Pancreas (tissue), 10 donors: ENCODE measurements around the gene IRX4. TPM values are rescaled to one million over a fixed set of nuclear protein-coding genes. Genes with fewer than 3 reads are reported as not detected.

Experiments
- ATAC-seq, 4 donors: fragments of 200-7000 bp; cut with Tn5 transposase; one replicate each; pipeline versions ENCODE4 v1.8.0 to v1.9.1; 2020; ENCODE audit warnings: mild to moderate bottlenecking in 4 of 4, moderate library complexity in 4 of 4
- DNase-seq, 6 donors: peaks; one replicate each; pipeline ENCODE4 v3.0.0-alpha.2; 2020
- FAIRE-seq: peaks from 2 replicates; lab custom pipeline; 2012; peaks lifted over from hg19 to GRCh38; lab: Jason Lieb, UNC
- H3K27ac ChIP-seq, 4 donors: fragments of 200-600 bp; sonication (generic); 1 replicate in 3 of 4; 2 replicates in 1 of 4; pipeline versions ENCODE4 v1.5.0 to v1.8.0; 2020
- H3K27me3 ChIP-seq, 4 donors: fragments of 200-600 bp; one replicate each; pipeline ENCODE4 v1.8.0; 2021
- H3K36me3 ChIP-seq, 3 donors: fragments of 200-600 bp; sonication (generic) in 1 of 3; one replicate each; pipeline versions ENCODE4 v1.5.0 to v1.8.0; 2020 to 2021
- H3K4me1 ChIP-seq, 3 donors: fragments of 200-600 bp; one replicate each; pipeline ENCODE4 v1.8.0; 2021
- H3K4me3 ChIP-seq, 4 donors: fragments of 200-600 bp; sonication (generic) in 2 of 4; one replicate each; pipeline versions ENCODE4 v1.5.0 to v1.8.0; 2020 to 2021
- H3K9me3 ChIP-seq, 4 donors: fragments of 200-600 bp; one replicate each; pipeline ENCODE4 v1.8.0; 2021
- CTCF ChIP-seq, 4 donors: fragments of 200-600 bp; sonication (generic) in 3 of 4; IDR thresholded peaks; one replicate each; pipeline versions ENCODE4 v1.5.0 to v1.8.0; 2021; ENCODE audit warnings: antibody characterized with exemption in 4 of 4
- WGBS, 2 donors: extraction: QIAGEN DNeasy Blood & Tissue Kit; methylation state at CpG; one replicate each; pipeline ENCODE4 v1.1.7; 2013; 5-methylcytosine and 5-hydroxymethylcytosine counted together
- intact Hi-C, 3 donors: fragments of 100-400 bp; cut with DNase I; formaldehyde crosslinking; loops; one replicate each; pipeline versions ENCODE4 v1.11.1 to v1.14.2; 2022
- polyA plus RNA-seq, 2 donors: library from polyadenylated mRNA; stranded (reverse); fragments of 200-250 nt; gene quantifications; one replicate each; pipeline ENCODE4 v1.2.3, GENCODE V29; 2013
- total RNA-seq, 6 donors: library from RNA; stranded (reverse); fragmentation: NEBNext Ultra II Directional in 4 of 6; extraction: Animal tissue kit (Norgen Biotek cat#: 25700) in 4 of 6; gene quantifications; one replicate each; pipeline versions ENCODE4 v1.2.1 to v1.2.4, GENCODE V29; 2021 to 2023
- donor health status: healthy with polysubstance abuse.
- donor health status: DM: no; HTN: no; CAD: no; lungs with moderate emphysema.
- donor health status: DM: no; HTN: no; CAD: no.
- donor health status: control.
- donor health status: control.
- donor health status: Bipolar disorder and iron deficiency.
- donor health status: DM: yes; HTN: yes; CAD: no.
- donor health status: DM: no; HTN: no; CAD: no.
- donor health status: DM: no; HTN: no; CAD: no.
- donor health status: DM: yes; HTN: yes; CAD: no.

IRX4 gene
- total and polyA plus RNA-seq, 8 donors: 0.31 TPM; not detected in 7

GRCh38 chr5:1910861-1911772 lies 28.4 kb upstream of the IRX4 start:
- Histone ChIP-seq H3K36me3 (no peaks in the 10 kb centered on the region), H3K9me3 (no peaks in the 10 kb centered on the region), H3K27ac (no peak overlapping the region), H3K4me3 (no peak overlapping the region), H3K4me1 (no peaks in the 10 kb centered on the region), H3K27me3 (no peaks in the 10 kb centered on the region)
- no peak for TF ChIP-seq CTCF (IDR thresholded peaks at IDR 0.05)
- no peak for FAIRE-seq
- DNase-seq: no peak
- 65 to 80% methylated on average over 15 of the region's 15 CpGs for WGBS, 2 donors
- intact Hi-C loops: no loop called here
- no peak for ATAC-seq

GRCh38 chr5:1910081-1910760 lies 27.5 kb upstream of the IRX4 start:
- DNase-seq (no peak), FAIRE-seq (no peak), ATAC-seq (no peak)
- Histone ChIP-seq H3K9me3 (no peaks in the 10 kb centered on the region), H3K36me3 (no peaks in the 10 kb centered on the region), H3K4me1 (no peaks in the 10 kb centered on the region), H3K4me3 (no peak overlapping the region), H3K27ac (no peak overlapping the region), H3K27me3 (no peaks in the 10 kb centered on the region)
- no peak for TF ChIP-seq CTCF (IDR thresholded peaks at IDR 0.05)
- intact Hi-C loops: no loop called here
- WGBS, 2 donors: 75 to 88% methylated on average over 31 of the region's 31 CpGs

- DNase-seq (no peak), ATAC-seq (no peak), FAIRE-seq (no peak)
- H3K27ac ChIP-seq: no peak overlapping the region
- 78 to 89% methylated on average over 15 of the region's 15 CpGs for WGBS, 2 donors
- H3K9me3 ChIP-seq: no peaks in the 10 kb centered on the region
- H3K27me3 ChIP-seq: peaks cover 0 to 3% (median 0%) of the 10 kb centered on the region in 4 donors
- no peaks in the 10 kb centered on the region for H3K36me3 ChIP-seq
- intact Hi-C loops: no loop called here
- TF ChIP-seq CTCF (IDR thresholded peaks at IDR 0.05): no peak
- H3K4me3 ChIP-seq: no peak overlapping the region
- no peaks in the 10 kb centered on the region for H3K4me1 ChIP-seq
Observed at GRCh38 chr5:1909346-1909985, 26.7 kb upstream of the IRX4 start.

GRCh38 chr5:1908931-1909330 lies 26.2 kb upstream of the IRX4 start:
- DNase-seq (no peak), ATAC-seq (no peak), FAIRE-seq (no peak)
- Histone ChIP-seq H3K9me3 (no peaks in the 10 kb centered on the region), H3K4me1 (no peaks in the 10 kb centered on the region), H3K27me3 (peaks cover 0 to 3% (median 0%) of the 10 kb centered on the region in 4 donors), H3K27ac (no peak overlapping the region), H3K4me3 (no peak overlapping the region), H3K36me3 (no peaks in the 10 kb centered on the region)
- TF ChIP-seq CTCF (IDR thresholded peaks at IDR 0.05): no peak
- intact Hi-C loops: no loop called here
- 76 to 82% methylated on average over 8 of the region's 8 CpGs for WGBS, 2 donors
